GM12874 (cell line): ENCODE results near the gene GNA12.

ENCODE experiments used
- TF ChIP-seq, protein P1 (sequence below): IDR thresholded peaks from 2 replicates; pipeline ENCODE4 v1.5.1; 2011; ENCODE audit warnings: low read depth, mild to moderate bottlenecking, control low read depth, low read length, moderate library complexity; ENCODE audit not compliant: insufficient read depth

Gene GNA12

DNA sequence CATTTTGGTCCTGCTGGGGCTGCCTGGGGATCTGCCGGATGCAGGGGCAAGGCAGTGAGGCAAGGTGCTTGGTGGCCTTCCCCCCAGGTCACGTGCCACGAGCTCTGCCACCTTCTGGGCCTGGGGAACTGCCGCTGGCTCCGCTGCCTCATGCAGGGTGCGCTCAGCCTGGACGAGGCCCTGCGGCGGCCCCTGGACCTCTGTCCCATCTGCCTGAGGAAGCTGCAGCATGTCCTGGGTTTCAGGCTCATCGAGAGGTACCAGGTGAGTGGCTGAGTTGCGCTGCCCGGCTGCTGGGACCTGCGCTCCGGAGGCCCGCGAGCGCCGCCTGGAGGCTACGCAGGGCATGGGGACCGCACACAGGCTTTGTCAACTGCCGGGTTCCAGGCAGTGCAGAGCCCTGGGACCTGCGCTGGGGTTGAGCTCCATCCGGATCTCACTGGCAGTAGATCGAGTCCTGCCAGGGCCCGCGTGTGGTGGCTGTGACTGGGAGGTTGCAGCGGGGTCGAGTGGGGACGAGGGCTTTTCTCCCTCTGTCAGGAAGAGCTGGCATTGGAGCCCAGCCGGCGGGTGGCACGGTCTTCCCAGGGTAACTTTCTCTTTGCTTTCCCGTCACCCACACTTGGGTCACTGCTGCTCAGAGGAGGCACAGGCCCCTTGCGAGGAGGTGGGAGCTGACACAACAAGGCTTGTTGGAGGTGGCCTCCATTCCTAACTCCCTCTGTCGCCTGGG lies 134.4 kb downstream of the GNA12 start:
- TF ChIP-seq, protein P1, sequence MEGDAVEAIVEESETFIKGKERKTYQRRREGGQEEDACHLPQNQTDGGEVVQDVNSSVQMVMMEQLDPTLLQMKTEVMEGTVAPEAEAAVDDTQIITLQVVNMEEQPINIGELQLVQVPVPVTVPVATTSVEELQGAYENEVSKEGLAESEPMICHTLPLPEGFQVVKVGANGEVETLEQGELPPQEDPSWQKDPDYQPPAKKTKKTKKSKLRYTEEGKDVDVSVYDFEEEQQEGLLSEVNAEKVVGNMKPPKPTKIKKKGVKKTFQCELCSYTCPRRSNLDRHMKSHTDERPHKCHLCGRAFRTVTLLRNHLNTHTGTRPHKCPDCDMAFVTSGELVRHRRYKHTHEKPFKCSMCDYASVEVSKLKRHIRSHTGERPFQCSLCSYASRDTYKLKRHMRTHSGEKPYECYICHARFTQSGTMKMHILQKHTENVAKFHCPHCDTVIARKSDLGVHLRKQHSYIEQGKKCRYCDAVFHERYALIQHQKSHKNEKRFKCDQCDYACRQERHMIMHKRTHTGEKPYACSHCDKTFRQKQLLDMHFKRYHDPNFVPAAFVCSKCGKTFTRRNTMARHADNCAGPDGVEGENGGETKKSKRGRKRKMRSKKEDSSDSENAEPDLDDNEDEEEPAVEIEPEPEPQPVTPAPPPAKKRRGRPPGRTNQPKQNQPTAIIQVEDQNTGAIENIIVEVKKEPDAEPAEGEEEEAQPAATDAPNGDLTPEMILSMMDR = peak; percentile 100

GRCh38 chr7:2708547-2709310 lies 135.4 kb downstream of the GNA12 start:
- TF ChIP-seq, protein P1 = no peak

DNA sequence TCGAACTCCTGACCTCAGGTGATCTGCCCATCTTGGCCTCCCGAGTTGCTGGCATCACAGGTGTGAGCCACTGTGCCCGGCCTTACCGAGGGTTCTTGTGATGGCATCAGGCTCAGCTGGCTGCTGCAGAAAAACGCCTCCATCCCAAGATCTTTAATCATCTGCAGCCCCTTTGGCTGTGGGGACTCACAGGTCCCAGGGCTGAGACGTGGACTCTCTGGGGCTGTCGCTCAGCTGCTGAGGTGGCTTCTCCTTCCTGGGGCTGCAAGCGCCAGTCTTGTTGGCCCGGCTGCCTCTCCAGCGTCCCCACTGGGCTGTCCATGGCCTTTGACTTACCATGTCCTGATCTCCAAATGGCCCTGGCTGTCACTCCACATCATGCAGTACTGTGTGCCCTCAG lies 136.1 kb downstream of the GNA12 start:
- TF ChIP-seq, protein P1 = no peak

DNA sequence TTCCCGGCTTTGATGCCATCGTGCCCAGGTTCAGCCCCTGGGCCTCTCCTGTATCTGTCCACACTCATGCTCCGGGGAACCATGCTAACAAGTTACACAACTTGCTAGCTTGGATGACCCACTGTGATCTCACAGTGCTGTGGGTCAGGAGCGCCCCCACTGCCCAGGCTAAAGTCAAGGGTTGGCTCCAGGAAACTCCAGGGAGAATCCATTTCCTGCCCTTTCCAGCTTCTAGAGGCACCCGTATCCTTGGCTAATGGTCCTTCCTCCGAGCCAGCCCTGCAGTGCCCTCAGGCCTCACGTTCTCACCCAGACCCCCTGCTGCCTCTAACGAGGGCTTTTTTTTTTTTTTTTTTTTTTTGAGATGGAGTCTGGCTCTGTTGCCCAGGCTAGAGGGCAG lies 136.6 kb downstream of the GNA12 start:
- TF ChIP-seq, protein P1 = no peak

DNA sequence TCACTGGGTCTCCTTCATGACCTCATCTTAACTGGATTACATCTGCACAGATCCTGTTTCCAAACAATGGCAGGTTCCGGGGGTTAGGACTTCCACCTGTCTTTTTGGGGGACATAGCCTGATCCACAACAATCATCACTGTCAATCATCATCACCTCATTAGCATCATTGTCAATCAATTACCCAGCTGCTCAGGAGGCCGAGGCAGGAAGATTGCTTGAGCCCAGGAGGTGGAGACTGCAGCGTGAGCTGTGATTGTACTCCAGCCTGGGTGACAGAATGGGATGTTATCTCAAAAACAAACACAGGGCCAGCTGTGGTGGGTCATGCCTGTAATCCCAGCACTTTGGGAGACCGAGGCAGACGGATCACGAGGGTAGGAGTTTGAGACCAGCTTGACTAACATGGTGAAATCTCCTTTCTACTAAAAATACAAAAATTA lies 137.4 kb downstream of the GNA12 start:
- TF ChIP-seq, protein P1 = no peak

DNA sequence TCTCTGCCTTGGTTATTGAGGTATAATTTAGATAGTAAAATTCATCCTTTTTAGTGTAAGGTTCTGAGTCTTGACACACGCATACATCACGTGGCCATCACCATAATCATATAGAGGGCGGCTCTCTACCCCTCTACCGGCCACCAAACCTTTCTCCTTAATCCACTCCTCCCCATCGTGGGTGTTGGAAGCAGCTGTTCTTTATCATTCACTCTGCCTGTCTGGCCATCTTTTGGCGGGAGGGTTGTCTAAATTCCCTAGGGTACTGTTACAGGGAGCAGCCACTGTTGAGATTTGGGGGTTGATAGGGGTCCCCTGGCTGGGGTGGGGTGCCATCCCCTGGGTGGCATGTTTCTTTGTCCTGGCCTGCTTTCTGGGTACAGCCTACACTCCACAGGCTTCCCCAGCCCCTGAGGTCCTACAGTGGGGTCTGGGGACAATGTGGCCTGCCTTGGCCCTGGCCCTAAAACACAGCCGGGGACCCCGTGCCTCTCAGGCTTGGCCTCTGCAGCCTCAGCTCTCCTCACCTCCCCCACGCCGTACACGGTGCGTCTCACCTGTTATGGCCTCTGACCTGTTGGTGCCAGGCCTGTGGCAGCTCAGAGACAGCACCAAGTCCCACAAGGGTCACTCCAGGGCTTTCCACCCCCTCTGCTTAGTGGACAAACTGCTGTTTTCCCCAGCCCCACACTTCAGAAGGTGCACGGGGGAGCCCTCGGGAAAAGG lies 138.6 kb downstream of the GNA12 start:
- TF ChIP-seq, protein P1 = no peak

GRCh38 chr7:2702594-2702957 lies 141.5 kb downstream of the GNA12 start:
- TF ChIP-seq, protein P1 = no peak
